ENCODE data around the gene EML4. TPM values are rescaled to one million over a fixed set of nuclear protein-coding genes. Genes with fewer than 3 reads are reported as not detected.
"Not testable (repeated sequence)": the region's sequence is repeated elsewhere in the genome, so short reads cannot be mapped to it uniquely, and the experiment has no call there.

Gene EML4
- total RNA-seq, 3 donors from 2014 or later: 47.9 to 88.3 (median 66.3) TPM

DNA sequence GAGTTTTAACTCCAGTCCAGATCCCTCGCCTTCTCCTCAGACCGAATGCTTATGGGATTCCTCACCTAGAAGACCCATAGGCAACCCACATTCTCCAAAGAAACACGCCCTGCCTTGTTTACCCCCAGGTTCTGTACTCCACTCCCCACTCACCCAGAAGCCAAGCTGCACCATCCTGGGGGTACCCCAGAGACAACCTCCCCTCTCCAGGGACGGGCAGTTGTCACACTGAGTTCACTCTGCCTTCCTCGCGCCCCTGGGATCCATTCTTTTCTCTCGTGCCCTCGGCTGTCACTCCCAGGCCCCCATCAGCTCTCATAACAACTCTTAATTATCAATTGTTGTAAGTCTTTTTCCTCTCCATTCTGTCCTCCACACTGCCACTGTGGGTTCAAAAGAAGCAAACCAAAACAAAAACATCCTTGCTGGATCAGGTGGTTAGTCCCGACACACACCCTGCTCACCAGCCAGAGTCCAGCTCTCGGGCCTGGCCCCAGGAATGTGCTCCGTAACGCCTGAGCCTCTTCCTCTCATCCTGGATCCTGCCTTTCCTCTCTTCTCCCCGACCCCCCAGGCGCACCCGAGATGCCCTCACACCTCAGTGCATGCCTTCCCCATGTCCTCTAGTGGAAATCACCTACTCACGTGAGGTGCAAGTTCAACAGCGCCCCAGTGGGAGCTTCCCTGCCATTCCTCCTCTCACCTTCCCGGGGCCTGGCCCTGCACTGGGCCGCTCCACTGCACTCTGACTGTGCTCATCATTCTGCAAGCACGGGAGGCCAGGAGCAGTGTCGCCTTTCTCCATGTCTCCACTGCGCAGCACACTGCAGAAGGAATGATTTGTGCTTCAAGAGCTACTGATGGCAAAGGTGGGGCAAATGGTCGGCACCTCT lies 171.1 kb downstream of the EML4 start:
- ATAC-seq (no peak), DNase-seq (no peak)
- intact Hi-C loops (cut with DNase I, micrococcal nuclease): no loop called here
- Histone ChIP-seq H3K36me3 (ENCODE audit: low read depth) (no peaks in the 10 kb centered on the region), H3K4me3 (no peak overlapping the region), H3K9me3 (no peaks in the 10 kb centered on the region), H3K4me1 (ENCODE audit: low read depth) (no peaks in the 10 kb centered on the region)
- TF ChIP-seq, protein P1, sequence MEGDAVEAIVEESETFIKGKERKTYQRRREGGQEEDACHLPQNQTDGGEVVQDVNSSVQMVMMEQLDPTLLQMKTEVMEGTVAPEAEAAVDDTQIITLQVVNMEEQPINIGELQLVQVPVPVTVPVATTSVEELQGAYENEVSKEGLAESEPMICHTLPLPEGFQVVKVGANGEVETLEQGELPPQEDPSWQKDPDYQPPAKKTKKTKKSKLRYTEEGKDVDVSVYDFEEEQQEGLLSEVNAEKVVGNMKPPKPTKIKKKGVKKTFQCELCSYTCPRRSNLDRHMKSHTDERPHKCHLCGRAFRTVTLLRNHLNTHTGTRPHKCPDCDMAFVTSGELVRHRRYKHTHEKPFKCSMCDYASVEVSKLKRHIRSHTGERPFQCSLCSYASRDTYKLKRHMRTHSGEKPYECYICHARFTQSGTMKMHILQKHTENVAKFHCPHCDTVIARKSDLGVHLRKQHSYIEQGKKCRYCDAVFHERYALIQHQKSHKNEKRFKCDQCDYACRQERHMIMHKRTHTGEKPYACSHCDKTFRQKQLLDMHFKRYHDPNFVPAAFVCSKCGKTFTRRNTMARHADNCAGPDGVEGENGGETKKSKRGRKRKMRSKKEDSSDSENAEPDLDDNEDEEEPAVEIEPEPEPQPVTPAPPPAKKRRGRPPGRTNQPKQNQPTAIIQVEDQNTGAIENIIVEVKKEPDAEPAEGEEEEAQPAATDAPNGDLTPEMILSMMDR (IDR thresholded peaks at IDR 0.05): no peak

DNA sequence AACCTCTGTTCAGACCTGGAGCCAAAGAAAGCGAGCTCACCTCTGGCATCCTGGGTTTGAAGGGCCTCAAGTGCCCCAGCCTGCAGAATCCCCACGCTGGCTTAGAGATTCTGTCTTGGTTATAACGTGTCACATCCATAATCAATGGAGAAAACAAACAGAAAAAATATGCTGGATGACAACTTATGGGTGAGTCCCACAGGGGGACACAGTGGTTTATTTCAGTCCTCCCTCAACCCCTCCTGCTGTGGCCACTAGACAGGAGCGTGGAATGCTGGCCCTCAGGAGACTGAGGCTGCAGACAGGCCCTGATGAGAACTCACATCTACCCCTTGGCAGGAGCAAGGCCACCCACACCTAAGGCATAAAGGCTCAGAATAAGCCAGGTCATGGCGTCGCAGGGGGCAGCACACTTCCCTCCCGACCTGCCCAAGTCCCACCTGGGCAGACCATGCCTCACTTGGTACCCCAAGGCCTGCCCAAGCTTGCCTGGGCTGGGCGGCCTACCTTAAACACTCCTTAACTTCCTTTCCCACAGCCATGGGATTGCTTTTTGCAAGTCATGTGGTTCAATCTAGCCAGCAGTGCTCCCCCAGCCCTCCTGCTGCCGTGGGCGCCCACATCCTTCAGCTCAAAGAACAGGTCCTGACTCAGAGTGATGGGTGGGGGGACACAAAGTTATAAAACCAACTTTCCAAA lies 171.9 kb downstream of the EML4 start:
- no peak overlapping the region for H3K4me3 ChIP-seq
- H3K9me3 ChIP-seq: no peaks in the 10 kb centered on the region
- intact Hi-C loops (cut with DNase I, micrococcal nuclease): no loop called here
- ATAC-seq (no peak), DNase-seq (no peak)
- H3K4me1 ChIP-seq (ENCODE audit: low read depth): no peaks in the 10 kb centered on the region
- H3K36me3 ChIP-seq (ENCODE audit: low read depth): no peaks in the 10 kb centered on the region
- TF ChIP-seq, protein P1 (IDR thresholded peaks at IDR 0.05): no peak

DNA sequence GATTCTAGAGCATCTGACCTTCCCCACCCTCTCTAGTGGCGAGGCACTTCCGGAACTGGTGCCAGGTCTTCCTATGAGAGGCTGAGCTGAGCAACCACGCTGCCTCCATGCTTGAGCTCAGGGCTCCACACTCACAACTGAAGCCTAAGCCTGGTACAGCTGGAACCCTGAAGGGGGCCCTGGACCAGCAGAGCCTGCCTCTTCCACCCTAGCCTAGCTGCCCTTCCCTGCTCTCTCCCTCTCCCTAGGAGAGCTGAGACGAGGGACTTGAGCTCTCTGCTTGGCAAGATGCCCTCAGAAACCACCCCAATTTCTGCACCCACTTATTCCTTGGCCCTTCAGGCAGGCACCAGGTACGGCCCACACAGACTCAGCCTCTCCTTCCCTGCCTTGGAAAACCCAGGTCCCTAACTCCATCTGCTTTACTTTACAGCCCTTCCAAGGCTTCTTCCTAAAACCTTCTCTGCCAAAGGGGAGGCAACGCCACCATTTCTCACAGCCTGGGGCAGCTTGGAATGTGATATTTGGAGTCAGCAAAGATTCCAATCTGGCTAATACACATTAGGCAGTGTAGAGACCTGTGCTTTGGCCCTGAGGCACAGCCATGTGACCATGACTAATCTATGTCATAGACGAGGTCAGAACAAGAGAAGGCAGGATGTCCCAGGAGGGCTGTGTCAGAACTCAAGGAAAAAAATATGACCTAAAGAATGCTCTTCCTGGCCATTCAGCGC lies 173.1 kb downstream of the EML4 start:
- intact Hi-C loops (cut with DNase I, micrococcal nuclease): no loop called here
- no peak for DNase-seq

DNA sequence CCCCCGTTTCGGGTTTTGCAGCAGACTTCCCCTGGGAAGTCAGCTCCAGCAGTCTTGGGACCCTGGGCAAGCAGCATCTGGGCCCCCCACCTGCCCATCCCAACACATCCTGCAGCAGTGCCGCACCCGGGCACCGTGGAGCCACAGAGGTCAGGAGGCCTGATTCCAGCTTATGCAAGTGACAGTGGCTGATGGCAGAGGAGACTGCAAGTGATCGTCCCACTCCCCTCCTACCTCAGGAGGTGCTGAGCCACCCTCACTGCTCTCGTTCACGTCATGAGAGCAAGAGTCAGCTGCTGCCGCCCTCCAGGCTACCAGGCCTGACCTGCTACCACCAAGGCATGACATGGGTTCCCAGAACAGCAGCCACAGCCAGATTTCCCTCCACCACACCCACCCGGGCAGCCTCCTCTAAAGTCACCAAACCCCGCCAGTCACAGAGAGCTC lies 173.7 kb downstream of the EML4 start:
- Histone ChIP-seq H3K36me3 (ENCODE audit: low read depth) (no peaks in the 10 kb centered on the region), H3K4me1 (ENCODE audit: low read depth) (no peaks in the 10 kb centered on the region), H3K4me3 (no peak overlapping the region), H3K9me3 (no peaks in the 10 kb centered on the region)
- DNase-seq (no peak), ATAC-seq (no peak)
- intact Hi-C loops (cut with DNase I, micrococcal nuclease): no loop called here
- TF ChIP-seq, protein P1 (IDR thresholded peaks at IDR 0.05): no peak

More for the DNA sequence above, 173.1 kb downstream of the EML4 start:
- no peaks in the 10 kb centered on the region for H3K4me1 ChIP-seq (ENCODE audit: low read depth)
- no peaks in the 10 kb centered on the region for H3K9me3 ChIP-seq
- TF ChIP-seq, protein P1 (IDR thresholded peaks at IDR 0.05): no peak
- H3K4me3 ChIP-seq: no peak overlapping the region
- ATAC-seq: peak; percentile 47
- H3K36me3 ChIP-seq (ENCODE audit: low read depth): no peaks in the 10 kb centered on the region

DNA sequence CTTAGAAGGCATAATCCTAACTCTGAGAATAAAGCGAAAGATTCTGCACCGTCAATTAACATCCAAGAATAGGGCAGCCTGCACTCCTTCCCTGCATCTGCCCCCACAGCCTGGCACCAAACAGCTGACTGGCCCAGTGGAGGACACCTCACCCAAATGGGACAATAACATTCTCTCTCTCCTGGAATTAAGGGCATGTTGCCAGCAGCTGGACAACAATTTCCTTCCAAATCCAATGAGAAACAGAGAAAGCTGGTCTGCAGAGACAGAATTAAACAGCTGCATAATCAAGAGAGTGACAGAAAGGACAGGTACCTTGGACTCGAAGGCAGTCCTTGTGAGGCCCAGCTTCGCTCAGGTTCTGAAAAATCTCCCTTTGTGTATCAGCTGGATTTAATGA lies 176.8 kb downstream of the EML4 start:
- ATAC-seq (no peak), DNase-seq (no peak)
- Histone ChIP-seq H3K4me3 (no peak overlapping the region), H3K36me3 (ENCODE audit: low read depth) (no peaks in the 10 kb centered on the region), H3K4me1 (ENCODE audit: low read depth) (no peaks in the 10 kb centered on the region), H3K9me3 (no peaks in the 10 kb centered on the region)
- intact Hi-C loops (cut with DNase I, micrococcal nuclease): no loop called here
- TF ChIP-seq, protein P1 (IDR thresholded peaks at IDR 0.05): no peak

DNA sequence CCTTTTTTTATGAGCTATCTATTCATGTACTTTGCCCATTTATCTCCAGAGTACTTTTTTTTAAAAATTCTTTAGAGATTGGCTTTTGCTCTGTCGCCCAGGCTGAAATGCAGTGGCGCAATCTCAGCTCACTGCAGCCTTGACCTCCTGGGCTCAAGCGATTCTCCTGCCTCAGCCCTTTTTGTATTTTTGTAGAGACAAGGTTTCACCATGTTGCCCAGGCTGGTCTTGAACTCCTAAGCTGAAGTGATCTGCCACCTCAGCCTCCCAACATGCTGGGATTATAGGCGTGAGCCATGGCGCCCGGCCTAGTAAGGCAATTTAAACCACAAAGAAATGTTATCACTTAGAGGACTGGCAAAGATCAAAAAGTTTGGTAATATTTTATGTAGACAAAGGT lies 177.7 kb downstream of the EML4 start:
- H3K9me3 ChIP-seq; intact Hi-C loops (cut with DNase I, micrococcal nuclease); H3K36me3 ChIP-seq (ENCODE audit: low read depth); H3K4me1 ChIP-seq (ENCODE audit: low read depth); H3K4me3 ChIP-seq; ATAC-seq; DNase-seq: not testable (repeated sequence)

DNA sequence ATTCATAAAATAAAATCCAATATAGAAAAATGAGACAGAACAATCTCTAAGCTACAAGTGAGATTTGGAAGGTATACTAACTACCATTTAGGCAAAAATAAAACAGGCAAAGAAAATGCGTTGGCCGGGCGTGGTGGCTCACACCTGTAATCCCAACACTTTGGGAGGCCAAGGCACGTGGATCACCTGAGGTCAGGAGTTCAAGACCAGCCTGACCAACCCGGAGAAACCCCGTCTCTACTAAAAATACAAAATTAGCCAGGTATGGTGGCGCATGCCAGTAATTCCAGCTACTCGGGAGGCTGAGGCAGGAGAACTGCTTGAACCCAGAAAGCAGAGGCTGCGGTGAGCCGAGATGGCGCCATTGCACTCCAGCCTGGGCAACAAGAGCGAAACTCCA lies 178.4 kb downstream of the EML4 start:
- H3K4me3 ChIP-seq; intact Hi-C loops (cut with DNase I, micrococcal nuclease); ATAC-seq; DNase-seq; H3K36me3 ChIP-seq (ENCODE audit: low read depth); H3K4me1 ChIP-seq (ENCODE audit: low read depth); H3K9me3 ChIP-seq: not testable (repeated sequence)
